Activated T-helper 1 cell treated with Interleukin-2 at 50 U/mL for 16 hours (primary cell): ENCODE results near the gene NKAIN4.

Experiments
- DNase-seq: peaks from one replicate; pipeline ENCODE4 v3.0.0-alpha.2; 2020; ENCODE audit warnings: low read depth

The NKAIN4 gene

GRCh38 chr20:63287697-63288580 is 33.7 kb upstream of the NKAIN4 start:
- DNase-seq = no peak

- DNase-seq = no peak
These were observed 32.8 kb upstream of the NKAIN4 start for GRCh38 chr20:63286781-63287696.

DNA sequence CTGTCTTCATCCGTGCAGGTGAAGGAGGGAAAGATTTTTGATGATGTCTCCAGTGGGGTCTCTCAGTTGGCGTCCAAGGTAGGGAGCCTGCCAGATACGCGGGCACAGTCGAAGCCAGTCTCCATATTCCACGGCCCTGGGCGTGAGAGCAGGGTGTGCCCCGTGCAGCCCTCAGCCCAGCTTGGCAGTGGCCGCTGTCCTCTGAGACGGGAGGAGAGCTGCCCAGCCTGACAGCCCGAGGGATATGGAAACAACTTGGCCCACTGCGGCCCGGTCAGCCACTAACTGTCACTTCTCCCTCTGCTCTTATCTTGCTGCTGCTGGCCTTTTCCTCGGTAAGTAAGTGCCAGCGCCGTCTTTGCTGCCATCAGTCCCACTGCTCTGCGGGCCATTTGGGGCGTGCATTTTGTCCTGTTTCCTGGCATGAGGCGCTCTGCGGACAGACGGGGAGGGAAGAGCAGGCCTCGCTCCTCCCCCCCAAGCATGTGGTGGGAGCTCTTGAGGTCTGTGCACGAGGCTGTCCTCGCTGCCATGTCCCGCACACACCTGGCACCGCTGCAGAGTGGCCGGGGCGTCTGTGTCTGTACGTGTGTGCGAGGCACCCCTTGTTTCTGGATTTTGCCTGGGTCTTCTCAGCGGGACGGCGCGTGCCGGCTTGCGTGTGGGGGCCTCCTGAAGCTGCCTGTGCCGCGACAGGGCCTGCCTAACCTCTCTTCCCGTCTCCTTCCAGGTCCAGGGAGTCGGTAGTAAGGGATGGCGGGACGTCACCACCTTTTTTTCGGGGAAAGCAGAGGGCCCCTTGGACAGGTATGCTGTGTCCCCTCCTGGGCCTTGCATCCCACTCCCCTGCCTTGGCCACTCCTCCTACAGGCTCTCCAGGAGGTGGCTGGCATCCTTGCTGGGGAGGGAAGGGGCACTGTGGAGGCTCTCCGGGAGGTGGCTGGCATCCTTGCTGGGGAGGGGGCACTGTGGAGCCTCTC is 31.7 kb upstream of the NKAIN4 start:
- DNase-seq = no peak

DNA sequence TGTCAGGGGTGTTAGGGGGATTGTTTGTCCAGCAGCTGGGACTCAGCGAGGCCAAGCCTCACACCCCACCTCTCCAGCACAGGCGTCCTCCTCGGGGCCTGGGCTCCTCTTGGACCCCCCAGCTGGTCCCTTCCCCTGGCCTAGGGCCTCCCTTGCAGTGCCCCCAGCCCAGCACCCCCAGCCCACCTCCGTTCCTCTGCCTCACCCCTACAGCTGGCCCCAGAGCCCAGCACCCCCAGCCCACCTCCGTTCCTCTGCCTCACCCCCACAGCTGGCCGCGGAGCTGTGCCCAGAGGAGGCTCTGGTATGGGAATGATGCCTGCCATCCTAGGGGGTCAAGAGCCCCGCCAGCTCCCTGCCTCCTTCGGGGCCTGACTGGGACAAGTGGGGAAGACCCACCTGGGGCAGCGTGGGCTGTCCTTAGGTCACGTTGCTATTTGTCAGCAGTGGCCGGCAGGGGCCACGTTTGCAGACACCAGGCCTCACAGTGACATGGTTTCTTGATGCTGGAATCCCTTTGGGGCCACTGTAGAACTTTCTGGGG is 30.8 kb upstream of the NKAIN4 start:
- DNase-seq = no peak

GRCh38 chr20:63284544-63284949 is 30.3 kb upstream of the NKAIN4 start:
- DNase-seq = no peak

GRCh38 chr20:63284083-63284440 is 29.8 kb upstream of the NKAIN4 start:
- no peak for DNase-seq

- DNase-seq = no peak
These were observed 29.3 kb upstream of the NKAIN4 start for GRCh38 chr20:63283397-63284082.

- no peak for DNase-seq
These were observed 28.7 kb upstream of the NKAIN4 start for GRCh38 chr20:63282946-63283345.

DNA sequence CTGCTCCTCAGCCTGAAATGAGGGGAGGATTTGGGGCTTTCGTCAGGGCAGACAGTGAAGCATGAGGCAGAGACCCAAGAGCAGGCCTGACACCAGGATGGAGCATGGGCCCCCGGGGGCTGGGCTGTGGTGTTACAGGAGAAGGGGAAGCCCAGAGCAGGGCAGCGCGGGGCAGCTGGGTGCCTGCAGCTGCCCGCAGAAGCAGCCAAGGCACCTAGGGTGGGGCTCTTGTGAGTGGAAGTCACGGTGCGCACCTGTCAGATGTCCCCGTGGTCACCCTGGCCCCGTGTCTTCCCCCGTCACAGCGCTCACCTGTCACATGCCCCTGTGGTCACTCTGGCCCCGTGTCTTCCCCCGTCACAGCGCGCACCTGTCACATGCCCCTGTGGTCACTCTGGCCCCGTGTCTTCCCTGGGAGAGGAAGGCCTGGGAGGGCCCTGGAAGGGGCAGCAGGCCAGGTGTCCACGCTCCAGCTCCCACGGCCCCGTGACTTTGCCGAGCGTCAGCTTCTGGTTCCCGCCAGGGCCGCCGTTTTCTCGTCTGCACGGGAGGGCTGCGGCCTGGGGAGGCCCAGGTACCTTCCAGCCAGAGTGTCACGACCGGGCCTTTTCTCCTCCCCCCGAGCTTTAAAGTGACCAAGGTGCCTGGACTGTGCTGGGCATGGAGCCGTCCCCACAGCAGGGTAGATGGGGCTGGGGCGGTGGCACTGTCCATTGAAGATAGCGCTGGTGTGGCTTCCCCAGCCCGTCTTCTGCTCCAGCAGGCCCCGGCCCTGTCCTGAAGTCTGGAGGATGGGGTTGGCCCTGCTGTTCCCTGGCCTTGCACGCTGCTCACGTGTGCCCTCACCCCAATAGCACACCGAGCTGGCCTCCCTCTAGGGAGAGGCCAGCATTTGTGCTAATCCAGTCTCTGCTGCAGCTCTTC is 27.7 kb upstream of the NKAIN4 start:
- DNase-seq = no peak

- DNase-seq = no peak
These were observed 26.8 kb upstream of the NKAIN4 start for GRCh38 chr20:63280929-63281545.

DNA sequence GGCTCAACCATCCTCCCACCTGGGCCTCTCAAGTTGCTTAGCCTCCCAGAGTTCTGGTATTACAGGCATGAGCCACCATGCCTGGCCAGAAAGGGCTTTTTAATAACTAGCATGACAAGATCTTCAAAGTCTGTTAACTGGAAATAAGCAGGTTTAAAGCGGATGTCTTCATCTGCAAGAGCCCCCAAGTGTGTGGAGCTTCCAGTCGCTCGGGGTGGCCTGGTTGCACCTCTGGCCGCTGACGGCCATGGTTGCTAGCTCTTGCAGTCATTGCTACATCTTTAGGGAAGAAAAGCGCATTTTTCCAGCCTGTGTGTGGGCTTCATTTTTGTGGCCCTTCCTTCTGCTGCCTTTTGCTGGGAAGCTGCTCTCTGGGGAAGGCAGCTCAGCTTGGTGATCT is 26.1 kb upstream of the NKAIN4 start:
- no peak for DNase-seq

GRCh38 chr20:63279931-63280330 is 25.7 kb upstream of the NKAIN4 start:
- no peak for DNase-seq

- DNase-seq = no peak
These were observed 24.4 kb upstream of the NKAIN4 start for GRCh38 chr20:63278661-63279060.

GRCh38 chr20:63277466-63278272 is 23.4 kb upstream of the NKAIN4 start:
- no peak for DNase-seq

- DNase-seq = no peak
These were observed 22.7 kb upstream of the NKAIN4 start for GRCh38 chr20:63276956-63277355.

GRCh38 chr20:63275825-63276224 is 21.6 kb upstream of the NKAIN4 start:
- DNase-seq = no peak

DNA sequence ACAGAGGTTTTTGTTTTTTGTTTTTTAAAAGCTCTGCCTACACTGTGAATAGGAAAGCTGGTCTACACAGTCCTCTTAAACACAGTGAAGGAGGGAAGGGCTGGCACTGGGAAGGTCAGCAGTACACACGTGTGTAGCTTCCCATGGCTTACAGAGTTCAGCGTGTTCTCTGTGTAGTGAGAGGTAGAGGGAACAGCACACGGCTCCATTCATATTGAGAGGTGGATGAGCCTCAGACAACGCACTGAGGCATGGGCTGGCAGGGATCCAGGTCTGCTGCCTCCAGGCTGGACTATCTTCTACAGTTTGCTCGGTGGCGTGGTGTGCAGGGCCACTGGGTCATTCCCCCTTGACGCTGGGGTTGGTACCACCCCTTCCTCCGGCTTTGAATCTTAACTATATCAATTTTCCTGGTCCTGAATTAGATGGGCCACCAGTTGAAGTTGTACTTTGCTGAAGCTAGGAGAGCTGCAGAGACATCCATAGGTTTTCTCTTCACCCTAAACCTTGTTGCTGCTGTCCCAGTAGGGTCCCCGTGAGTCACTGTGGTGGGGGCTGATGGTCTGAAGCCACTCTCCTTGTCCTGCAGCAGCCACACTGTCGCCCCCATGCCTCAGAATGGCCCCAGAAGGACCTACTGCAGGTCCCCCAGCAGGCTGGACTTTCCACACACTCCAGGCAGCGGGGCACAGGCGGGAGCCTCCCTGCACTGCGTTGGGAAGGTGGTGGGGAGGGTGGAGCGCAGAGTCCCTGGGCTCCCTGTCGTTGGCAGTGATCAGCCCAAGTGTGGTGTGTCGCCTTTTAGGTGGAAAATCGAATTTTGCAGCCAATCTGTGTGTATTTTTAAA is 20.3 kb upstream of the NKAIN4 start:
- no peak for DNase-seq
